ENCODE data around the gene AMHR2.

AMHR2 gene

DNA sequence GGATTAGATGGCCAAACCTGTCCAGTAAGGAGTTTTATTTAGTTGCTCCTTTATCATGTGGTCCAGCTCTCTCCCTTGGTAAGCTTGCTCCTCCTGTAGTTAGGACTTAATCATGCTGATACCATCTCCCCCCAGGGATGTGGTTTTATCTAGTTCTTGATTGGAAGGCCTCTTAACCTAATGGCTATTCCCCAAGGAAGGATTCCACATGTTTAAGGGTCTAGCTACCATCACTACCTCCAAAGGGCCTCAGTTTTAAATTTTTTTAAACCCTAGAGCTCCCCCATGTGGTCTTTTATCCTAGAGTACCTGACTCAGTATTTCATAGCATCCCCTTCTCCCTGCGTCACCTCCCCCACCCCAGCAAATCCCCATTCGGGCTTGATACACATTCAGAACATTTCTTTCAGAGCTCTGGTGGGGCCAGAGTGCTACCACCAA lies 53.1 kb downstream of the AMHR2 start:
- in situ Hi-C loops (cut with MboI; ENCODE audit: low sequenced_read_pairs) = no loop called here

DNA sequence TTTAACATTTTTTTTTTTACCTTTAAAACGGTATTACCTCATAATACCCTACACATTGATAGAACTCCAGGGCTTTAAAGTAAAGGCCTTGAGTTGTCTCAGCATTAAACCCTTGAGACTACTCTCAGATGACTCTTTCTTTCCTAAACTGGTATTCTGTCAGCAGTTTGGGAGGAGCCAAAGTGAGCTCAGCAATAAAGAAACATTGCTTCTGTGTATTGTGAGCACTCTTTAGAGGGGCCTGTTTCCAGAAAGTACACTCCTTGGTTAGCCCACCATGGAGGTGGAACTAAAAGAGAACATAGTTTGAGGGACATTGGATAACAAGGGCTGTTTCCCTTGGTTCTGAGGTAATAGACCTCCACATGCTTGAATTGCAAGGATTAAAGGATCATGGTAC lies 55.2 kb downstream of the AMHR2 start:
- in situ Hi-C loops (cut with MboI; ENCODE audit: low sequenced_read_pairs) = no loop called here

DNA sequence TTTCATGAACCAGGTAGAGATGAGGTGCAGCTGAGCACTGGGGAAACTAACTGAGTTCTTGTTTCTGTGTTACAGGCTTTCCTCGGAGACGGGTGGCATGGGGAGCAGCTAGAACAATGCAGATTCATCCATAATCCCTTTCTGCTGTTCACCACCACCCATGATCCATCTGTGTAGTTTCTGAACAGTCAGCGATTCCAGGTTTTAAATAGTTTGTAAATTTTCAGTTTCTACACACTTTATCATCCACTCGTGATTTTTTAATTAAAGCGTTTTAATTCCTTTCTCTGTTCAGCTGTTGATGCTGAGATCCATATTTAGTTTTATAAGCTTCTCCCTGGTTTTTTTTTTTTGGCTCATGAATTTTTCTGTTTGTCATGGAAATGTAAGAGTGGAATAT lies 55.7 kb downstream of the AMHR2 start:
- in situ Hi-C loops (cut with MboI; ENCODE audit: low sequenced_read_pairs) = no loop called here

DNA sequence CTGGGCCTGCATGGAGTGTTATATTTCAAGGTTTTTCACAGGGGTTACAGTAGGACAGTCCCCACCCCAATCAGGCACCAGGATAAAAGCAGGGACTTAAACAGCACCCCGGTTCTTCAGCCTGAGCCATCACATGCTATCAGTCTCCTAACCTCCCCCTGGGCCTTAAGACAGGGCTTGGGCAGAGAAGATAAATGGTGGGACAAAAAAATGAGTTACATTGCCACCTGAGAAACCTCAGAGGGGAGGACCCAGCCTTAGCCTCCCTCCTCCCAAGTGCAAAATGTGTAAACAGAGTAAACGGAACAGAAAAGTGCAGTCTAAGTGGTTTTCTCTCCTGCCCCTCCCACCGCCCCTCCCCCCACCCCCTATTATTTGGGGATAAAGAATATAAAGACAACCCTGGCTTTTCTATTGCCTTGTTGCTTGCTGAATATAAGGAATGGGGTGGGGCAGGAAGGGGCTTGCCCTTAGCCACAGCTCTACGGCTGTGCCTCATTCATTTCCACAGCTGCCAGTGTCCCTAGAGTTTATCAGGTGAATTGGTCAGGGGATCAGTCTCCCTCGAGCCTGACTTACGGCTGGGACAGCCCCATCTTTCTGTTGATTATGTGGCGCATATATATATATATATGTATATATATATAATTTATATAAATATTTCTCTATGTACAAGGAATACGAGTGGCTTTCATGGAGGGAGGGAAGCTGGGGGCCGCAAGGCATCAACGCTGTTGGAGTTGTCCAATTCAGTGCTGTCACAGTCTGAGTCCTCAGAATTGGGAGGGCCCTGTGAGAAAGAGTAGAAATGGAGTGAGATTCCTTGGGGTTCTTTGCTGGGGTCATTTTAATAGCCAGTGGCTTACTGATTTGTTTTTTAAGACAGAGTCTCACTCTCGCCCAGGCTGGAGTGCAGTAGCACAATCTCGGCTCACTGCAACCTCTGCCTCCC lies 57.1 kb downstream of the AMHR2 start:
- in situ Hi-C loops (cut with MboI; ENCODE audit: low sequenced_read_pairs) = no loop called here
